IPS DF 19.7 (cell line): Measurements from ENCODE around the gene CORO2B.
"Not testable (repeated sequence)": the region's sequence is repeated elsewhere in the genome, so short reads cannot be mapped to it uniquely, and the experiment has no call there.

Experiments
- DNase-seq: peaks from one replicate; pipeline ENCODE4 v3.0.0-alpha.2; 2013; ENCODE audit warnings: low read depth, low spot score

CORO2B gene

DNA sequence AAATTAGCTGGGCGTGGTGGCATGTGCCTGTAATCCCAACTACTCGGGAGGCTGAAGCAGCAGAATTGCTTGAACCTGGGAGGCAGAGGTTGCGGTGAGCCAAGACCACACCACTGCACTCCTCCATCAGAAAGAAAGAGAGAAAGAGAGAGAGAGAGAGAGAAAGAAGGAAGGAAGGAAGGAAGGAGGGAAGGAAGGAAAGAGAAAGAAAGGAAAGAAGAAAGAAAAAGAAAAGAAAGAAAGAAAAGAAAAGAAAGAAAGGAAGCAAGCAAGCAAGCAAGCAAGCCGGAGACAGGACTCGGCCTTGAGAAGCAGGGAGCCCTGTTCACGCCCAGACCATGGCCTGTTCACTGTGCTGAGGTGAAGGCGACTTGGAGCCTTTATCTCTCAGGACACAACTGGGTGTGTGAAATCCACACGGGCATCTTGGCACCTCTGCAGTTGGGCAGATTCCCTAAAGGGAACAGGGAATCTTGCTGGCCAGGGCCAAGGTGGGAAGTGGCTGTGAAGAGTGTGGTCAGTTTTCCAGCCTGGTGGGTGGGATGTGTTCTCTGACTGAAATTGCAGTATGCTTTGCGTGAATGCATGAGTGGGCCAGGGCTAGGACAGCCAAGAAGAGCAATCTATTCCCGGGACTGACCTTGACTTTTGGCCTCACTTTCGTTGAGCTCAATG, 90.3 kb downstream of the CORO2B start:
- no peak for DNase-seq

DNA sequence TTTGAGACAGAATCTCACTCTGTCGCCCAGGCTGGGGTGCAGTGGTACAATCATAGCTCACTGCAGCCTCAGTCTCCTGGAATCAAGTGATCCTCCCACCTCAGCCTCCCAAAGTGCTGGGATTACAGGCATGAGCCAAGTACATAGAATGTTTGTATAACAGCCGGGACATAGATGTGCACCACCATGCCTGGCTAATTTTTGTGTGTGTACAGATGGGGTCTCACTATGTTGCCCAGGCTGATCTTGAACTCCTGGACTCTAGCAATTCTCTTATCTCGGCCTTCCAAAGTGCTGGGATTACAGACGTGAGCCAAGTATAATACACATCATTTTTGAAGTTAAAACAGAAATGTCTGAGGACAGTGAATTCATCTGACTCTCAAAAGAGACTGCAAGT, 93.5 kb downstream of the CORO2B start:
- no peak for DNase-seq

DNA sequence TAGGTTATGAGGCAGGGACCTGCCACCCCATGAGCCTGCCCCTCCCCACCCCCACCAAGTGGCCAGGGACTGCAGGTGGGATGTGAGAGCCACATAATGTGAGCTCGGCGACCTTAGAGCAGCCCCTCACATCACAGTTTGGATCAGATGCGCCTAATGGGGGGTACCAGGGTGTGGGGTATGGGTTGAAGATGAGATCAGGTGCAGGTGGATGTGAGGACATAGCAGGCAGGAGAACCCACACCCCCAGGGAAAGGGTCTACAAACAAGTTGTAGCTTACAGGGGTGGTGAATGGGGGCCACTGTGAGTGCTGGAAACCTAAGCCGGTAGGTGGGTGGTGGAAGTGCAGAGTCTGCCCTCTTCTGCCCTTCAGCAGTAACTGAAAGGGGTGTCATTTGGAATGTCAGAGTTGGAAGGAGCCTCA, 94.0 kb downstream of the CORO2B start:
- DNase-seq, result no peak

DNA sequence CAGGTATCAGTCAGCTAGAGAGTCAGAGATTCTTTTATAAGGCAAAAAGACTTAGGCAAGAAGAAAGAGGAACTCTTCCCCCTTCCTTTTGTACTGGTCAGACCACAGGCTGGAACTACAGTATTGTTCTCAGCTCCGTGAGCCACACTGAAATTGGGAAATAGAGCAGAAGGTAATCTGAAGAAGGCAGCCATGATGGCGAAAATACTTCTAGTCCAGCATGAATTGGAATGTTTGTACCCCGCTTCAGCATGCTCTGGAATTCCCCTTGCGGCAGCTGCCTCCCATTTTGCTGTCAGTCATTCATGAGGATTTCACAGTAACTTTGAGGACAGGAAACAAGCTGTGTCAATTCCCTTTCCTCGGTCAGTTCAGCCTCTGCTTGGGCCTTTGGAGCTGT, 96.2 kb downstream of the CORO2B start:
- no peak for DNase-seq

DNA sequence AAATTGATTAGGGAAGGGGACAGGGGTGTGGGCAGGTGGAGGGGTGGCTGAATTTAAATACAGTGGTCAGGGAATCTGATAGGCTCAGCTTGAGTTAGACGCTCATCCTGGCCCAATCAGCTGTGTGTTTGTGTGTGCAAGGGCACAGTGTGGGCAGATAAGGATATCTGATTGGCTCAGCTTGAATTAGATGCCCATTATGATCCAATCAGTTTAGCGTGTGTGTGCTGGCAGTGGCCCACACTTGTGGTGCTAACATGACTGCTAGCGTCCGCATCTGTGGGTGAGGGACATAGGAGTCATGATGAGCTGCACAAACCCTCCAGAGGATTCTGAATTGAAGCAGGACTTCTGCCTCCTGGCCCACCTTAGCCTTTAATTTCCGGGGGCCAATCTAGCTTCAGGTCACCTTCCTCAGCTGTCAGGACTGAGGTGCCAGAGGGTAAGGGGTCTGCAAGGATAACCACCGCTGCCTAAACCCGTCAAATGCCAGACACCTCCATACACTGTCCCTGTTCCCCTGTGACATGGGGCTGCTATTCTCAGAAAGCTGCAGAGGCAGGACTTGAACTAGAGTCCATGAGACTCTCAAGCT, 97.3 kb downstream of the CORO2B start:
- DNase-seq, result no peak

DNA sequence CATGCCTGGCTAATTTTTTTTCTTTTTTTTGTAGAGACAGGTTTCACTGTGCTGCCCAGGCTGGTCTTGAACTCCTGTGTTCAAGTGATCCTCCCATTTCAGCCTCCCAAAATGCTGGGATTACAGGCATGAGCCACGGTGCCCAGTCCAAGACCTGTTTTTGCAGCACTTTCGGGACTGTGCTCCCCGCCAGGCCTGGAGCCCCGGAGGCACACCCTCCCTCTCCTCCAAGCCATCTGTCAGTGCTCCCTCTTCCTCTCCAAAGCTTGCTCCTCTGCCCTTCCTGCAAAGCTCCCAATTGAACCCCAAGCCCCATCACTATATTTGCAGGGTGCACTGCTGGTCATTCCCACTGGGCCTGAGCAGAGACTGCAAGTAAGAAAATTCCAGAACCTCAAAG, 98.1 kb downstream of the CORO2B start:
- DNase-seq, result no peak

DNA sequence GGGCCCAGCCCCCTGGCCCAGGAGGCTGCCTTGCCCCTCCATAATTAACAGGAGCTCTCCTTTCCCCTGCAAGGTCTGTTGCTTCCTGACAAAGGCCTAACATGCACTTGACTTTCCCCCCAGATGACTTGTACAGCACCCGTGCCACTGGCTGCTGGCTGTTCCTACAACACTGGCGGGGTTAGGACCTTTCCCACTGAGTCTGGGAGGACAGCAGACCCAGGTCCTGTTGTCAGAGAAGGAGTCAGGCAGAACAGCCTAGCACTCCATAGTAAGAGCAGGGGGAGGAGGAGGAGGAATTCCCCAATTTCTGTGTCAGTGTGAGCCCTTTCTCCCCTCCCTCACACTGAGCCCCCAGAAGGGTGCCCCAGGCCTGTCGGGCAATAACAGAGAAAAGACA, 99.2 kb downstream of the CORO2B start:
- no peak for DNase-seq

DNA sequence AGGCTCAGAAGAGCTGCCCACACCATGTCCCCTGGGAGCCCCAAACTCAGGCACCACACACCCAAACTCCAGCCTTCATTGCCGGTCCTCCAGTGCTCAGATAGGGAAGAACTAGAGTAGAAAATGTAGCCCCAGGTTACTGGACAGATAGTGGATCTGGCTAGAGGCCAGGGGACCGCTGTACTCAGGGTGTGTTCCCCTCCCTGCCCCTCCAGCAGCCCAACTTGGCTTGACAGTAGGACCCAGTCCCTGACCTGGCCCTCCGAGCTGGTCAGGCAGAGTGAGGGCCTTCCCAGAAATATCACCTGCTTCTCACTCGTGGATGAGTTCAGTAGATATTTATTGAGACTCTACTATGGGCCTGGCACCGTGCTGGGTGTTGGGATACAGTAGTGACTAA, 100.0 kb downstream of the CORO2B start:
- DNase-seq, result no peak

DNA sequence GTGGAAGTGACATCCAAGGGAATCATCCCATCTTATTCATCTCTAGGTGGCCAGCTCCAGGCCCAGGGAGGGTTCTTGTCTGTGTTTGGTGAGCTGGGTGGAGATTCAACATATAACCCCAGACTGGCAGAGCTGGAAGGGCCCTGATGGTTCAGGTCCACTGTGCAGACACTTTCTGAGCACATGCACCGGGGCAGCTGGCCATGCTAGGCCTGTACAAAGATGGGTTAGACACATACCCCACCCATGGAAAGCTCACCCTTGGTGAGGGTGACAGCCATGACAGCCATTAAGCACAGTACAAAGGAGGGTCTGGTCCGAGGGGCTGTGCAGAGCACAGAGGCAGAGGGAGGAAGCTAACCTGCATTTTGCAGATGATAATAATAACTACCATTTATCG, 100.4 kb downstream of the CORO2B start:
- DNase-seq, result no peak

DNA sequence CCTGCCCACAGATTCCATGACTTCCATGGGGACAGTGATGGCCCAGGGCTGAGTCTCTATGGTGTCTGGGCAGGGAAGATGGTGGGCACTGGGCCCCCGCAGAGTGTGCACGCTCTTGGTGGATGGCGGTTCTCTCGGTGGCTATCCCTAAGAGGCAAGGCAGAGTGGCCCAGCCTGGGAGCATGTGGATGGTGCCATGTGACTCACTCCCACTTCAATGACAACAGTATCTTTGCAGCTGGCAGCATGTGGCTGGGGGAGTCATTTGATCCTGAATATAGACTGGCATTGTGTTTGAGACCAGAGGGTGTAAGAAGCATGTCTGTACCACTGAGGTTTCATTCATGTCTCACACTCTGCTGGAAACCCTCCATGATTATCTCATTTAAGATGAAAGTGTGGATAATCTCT, 101.2 kb downstream of the CORO2B start:
- DNase-seq, result no peak

DNA sequence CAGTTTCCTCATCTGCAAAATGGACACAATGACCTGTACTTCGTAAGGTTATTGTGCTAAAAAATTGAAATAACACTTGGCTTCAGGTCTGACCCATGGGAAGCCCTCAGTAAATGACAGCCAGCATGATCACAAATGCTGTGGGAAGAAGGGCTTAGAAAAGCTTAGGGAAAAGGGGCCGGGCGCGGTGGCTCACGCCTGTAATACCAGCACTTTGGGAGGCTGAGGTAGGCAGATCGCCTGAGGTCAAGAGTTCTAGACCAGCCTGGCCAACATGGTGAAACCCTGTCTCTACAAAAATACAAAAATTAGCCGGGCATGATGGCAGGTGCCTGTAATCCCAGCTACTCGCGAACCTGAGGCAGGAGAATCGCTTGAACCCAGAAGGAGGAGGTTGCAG, 102.0 kb downstream of the CORO2B start:
- DNase-seq, result not testable (repeated sequence)

DNA sequence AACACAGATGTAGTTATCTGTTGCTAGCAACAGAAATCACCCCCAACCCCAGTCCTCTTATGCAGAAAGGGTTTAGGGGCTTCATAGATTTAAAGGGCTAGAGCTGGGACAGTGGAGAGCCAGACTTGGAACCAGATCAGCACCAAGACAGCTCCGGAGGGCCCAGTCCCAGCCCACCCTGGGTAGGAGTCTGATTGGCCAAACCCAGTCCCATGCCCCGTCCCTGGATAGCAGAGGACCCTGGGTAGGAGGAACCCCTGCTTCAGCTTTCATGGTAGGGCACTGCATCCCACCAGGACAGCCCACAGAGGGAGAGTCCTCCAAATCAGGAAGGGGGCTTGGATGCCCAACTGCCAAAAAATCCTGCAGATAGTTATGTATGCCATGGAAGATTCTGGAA, 103.0 kb downstream of the CORO2B start:
- DNase-seq, result no peak

DNA sequence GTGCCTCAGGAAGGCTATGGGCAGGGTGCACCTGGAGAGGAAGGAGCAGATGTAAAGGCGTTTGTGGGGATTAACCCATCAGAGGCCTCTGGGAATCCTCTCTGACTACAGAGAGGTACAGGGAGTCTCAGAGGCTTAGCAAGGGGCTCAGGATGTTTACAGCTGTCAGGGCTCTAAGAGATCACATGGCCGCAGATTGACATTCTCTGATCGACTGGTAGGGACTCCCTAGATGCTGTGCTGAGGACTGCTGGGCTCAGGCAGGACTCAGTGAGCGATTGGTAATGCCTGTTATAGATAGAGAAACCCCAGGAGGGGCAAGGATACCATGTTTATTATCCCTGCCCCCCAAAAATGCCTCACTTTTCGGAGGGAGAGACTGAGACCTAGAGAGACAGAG, 103.5 kb downstream of the CORO2B start:
- no peak for DNase-seq

DNA sequence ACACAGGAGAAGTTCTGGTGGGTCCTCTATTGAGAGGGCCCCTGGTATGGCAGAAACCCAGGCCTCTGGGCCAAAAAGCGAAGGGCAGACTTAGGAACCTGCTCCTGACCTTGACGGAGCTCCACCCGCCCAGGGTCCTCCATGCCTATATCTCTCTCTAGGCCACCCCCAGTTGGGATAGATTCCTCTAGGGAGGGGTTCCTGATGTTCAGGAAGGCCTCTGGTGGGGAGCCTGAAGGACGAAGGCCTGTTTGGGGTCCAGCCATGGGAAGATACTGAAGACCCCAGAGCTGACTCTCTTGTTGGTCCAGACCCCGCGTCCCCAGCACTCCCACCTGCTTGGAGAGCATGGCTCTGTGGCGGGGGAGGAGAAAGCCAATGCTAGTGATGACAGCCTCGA, 104.2 kb downstream of the CORO2B start:
- DNase-seq, result no peak

DNA sequence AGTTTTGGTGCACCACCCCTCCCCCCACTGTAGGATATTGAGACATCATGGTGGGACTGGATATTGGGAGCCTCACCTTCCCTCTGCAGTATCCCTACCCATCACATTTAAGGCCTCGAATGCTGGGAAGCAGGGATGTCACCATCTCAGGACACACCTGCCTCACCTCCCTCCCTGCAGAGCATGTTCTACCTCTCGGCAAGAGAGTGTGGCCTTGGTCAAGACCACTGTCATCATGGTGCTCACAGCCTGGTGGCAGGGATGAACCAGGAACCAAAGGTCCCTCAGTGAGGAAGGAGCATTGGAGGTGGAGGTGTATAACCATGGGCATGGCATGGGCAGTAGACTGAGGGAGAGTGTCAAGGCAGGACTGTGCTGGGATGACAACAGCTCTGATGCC, 104.8 kb downstream of the CORO2B start:
- DNase-seq, result no peak

DNA sequence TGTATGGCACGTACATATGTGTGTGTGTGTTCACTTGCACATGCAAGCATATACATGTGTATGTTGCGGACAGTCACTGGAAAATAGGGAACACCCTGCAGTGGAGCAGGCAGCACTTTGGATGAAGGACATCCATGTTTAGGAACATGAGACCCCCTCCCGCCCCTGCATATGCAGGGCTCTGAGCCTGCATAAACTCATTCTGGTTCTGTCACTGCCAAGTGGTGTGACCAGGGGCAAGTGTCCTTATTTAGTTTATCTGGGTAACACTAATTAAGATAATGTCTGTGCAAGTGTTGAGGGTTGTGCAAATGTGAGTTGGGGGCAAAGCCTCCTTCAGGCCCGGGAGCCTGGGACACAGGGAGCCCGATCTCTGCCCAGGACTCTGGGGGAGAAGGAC, 105.7 kb downstream of the CORO2B start:
- DNase-seq, result no peak

DNA sequence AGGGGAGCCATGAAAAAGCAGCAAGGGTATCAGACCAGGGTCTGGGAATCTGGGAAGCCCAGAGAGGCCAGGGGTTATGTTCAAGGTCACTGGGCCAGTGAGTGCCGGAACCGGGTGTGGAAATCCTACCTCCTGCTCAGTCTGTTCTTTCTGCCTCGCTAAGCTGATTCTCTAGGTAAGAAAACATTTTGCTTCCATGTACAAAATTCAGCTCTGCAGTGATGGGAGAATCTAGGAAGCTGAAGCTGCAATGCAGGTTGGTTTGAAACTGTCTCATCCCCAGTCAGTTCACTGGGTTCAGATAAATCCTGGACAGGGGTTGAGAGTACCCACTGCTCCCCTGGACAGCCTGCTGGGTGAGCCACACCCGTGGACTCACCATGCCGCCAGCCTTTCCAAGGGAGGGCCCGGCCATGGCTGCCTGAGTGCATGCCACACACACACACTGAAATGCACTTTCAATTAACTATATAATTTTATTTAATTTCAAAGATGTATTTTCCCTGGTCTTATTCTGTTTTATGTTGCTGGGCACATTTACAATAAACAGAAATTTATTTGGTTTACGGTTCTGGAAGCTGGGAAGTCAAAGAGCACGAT, 108.4 kb downstream of the CORO2B start:
- no peak for DNase-seq

DNA sequence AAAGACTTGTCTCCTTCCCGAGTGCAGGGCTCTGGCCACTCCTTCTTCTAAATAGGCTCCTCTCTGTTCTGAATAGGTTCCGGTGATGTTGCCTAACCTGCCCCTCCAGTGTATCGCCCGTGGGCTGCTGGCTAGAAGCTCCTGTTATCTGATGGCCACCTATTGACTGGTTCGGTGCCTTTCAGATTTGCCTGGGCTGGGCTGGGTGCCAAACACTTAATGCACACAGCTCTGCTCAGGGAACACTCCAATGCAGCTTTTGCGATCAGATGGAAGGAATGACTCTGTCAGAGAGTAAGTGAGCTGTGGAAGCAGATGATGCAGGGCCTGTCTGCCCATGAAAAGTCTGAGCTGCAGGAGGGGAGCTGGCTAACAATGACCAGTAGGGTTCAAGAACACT, 112.9 kb downstream of the CORO2B start:
- no peak for DNase-seq

DNA sequence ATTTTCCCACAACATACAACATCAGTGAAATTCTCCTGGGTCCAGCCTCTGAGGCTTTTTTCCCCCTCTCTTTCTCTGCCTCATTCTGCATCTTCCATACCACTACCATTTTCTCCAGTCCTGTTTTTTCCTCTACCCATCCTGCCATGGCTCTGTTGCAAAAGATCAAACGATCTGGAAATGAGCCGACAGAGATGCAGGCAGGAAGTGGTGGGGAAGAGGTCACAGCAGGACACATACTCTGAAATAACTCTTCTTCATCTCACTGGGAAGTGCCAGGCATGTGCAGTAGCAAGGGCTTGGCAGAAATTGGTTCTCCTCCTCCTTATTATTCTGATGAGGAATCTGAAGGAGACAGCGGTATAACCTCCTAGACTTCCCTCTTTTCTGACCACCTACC, 114.3 kb downstream of the CORO2B start:
- no peak for DNase-seq

DNA sequence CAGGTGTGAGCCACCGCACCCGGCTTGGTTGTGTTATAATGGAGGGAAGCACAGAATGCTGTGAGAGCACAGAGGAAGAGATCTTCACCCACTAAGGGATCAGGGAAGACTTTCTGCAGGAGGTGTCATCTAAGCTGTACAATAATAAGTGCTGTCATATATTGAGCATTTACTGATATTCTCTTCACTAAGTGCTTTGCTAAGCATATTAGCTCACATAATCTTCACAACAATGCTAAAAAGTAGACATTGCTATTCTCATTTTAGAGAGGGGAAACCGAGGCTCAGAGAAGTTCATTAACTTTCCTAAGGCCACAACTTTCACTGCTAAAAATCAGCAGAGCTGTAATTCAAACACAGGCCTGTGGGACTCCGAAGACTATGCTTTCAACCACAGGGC, 115.3 kb downstream of the CORO2B start:
- no peak for DNase-seq

DNA sequence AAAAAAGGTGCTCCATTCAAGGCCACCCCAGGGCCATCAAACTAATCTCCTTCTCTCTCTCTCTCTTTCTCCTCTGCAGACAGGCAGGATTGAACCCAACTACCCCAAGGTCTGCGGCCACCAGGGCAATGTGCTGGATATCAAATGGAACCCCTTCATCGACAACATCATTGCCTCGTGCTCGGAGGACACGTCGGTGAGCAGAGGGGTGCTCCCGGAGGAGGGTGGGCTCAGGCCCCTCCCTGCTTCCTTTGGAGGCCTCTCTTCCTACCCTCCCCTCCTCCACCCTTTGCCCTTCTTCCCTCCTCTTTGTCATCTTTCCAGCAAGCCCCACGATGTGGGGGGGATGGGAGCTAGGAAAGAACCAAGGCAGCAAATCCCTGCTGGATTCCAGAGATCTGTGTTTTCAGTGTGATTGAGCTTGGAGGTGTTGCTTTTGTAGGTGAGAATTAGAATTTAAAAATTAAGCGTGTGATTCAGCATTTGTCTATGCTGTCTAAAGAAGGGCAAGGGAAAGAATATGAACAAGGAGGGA, 116.3 kb downstream of the CORO2B start:
- no peak for DNase-seq

DNA sequence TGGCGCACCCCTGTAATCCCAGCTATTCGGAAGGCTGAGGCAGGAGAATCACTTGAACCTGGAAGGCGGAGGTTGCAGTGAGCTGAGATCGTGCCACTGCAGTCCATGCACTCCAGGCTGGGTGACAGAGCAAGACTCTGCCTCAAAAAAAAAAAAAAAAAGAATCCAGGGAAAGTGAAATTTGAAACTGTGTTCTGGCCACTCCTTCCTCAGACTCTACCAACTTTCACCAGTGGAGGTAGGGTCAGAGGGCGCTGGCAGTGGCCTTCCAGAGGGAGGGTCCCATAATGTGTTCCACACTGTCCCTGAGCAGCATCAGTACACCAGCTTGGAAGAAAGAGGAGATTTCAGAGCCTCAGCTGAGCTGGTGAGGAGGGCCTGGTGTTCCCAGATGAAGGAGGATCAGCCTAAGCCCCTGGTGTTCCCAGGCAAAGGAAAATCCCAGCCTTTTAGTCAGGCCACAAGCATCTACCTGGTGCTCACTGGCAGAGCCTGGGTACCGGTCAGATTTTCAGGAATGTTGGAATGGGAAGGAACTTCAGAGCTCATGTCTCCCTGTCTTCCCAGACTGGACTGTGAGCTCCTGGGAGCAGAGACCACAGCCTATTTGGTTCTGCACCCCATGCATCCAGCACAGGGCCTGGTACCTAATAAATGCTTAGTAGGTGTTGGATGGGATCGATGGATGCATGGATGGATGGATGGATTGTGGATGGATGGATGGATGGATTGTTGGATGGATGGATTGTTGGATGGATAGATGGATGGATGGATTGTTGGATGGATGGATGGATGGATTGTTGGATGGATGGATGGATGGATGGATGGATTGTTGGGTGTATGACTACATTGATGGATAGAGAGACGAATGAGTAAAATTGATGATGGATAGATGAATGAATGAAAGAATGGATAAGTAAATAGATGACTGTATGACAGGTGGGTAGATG, 117.9 kb downstream of the CORO2B start:
- no peak for DNase-seq
